T-cell (primary cell): Measurements from ENCODE around the gene IFT52. TPM values are rescaled to one million over a fixed set of nuclear protein-coding genes. Genes with fewer than 3 reads are reported as not detected.

Experiments used
- ATAC-seq, 4 experiments: fragments of 200-7000 bp in 3 of 4; fragments of 150-1000 bp in 1 of 4; cut with Tn5 transposase; replicated peaks in 1 of 4; 1 replicate in 3 of 4; 2 replicates in 1 of 4; pipeline ENCODE4 v1.10.0; 2021; ENCODE audit warnings: moderate library complexity in 3 of 4, mild to moderate bottlenecking in 2 of 4, moderate number of reproducible peaks in 1 of 4
- CTCF ChIA-PET, 2 donors: fragments of 300-600 bp; sonication (Branson Sonifier 250); formaldehyde crosslinking; loops; one replicate each; lab custom pipeline; 2022; ENCODE audit warnings: antibody characterized with exemption in 2 of 2; lab: Charles Lee
- POLR2A ChIA-PET, 2 donors: fragments of 300-600 bp; sonication (Branson Sonifier 250); formaldehyde crosslinking; loops; one replicate each; lab custom pipeline; 2022; ENCODE audit warnings: antibody characterized with exemption in 2 of 2; lab: Charles Lee
- DNase-seq, 35 experiments: peaks; one replicate each; pipeline versions ENCODE4 v3.0.0 to v3.0.0-alpha.2; 2013 to 2023
- H3K27ac ChIP-seq: one replicate; pipeline ENCODE4 v1.5.1; 2013; ENCODE audit warnings: low read length
- H3K27me3 ChIP-seq, 2 experiments: replicated peaks in 1 of 2; 1 replicate in 1 of 2; 2 replicates in 1 of 2; pipeline versions ENCODE4 v1.6.1 to v1.7.0; 2013; ENCODE audit warnings: low read length in 1 of 2, mixed read lengths in 1 of 2; ENCODE audit not compliant: control insufficient read depth in 2 of 2, insufficient read depth in 2 of 2; ENCODE audit errors: extremely low read depth in 1 of 2
- H3K36me3 ChIP-seq, 2 donors: 1 replicate in 1 of 2; 2 replicates in 1 of 2; pipeline versions ENCODE4 v1.6.1 to v1.7.0; 2013; ENCODE audit warnings: low read length in 1 of 2; ENCODE audit not compliant: control insufficient read depth in 2 of 2, insufficient read depth in 1 of 2; ENCODE audit errors: extremely low read depth in 1 of 2
- H3K4me1 ChIP-seq, 2 experiments: 1 replicate in 1 of 2; 2 replicates in 1 of 2; pipeline versions ENCODE4 v1.6.1 to v1.7.0; 2013; ENCODE audit warnings: low read length in 2 of 2, mixed read lengths in 1 of 2; ENCODE audit not compliant: insufficient read depth in 2 of 2, control insufficient read depth in 1 of 2; ENCODE audit errors: extremely low read depth in 1 of 2
- H3K4me3 ChIP-seq, 2 donors: 1 replicate in 1 of 2; 2 replicates in 1 of 2; pipeline versions ENCODE4 v1.5.1 to v1.7.0; 2013; ENCODE audit warnings: mild to moderate bottlenecking in 2 of 2, low read length in 1 of 2, moderate library complexity in 1 of 2; ENCODE audit not compliant: control insufficient read depth in 1 of 2; ENCODE audit errors: extremely low read depth in 1 of 2
- H3K9me3 ChIP-seq: 2 replicates; pipeline ENCODE4 v1.7.0; 2013
- H3K27ac Mint-ChIP-seq, 2 donors: one replicate each; pipeline ENCODE4 v1.8.0; 2020 to 2021; ENCODE audit warnings: mild to moderate bottlenecking in 2 of 2, mixed read lengths in 2 of 2
- H3K27me3 Mint-ChIP-seq, 2 donors: one replicate each; pipeline ENCODE4 v1.8.0; 2021 to 2022; ENCODE audit warnings: mixed read lengths in 2 of 2
- H3K36me3 Mint-ChIP-seq: one replicate; pipeline ENCODE4 v1.8.0; 2021; ENCODE audit warnings: mixed read lengths
- H3K4me1 Mint-ChIP-seq, 3 donors: one replicate each; pipeline ENCODE4 v1.8.0; 2020 to 2022; ENCODE audit warnings: mixed read lengths in 3 of 3, mild to moderate bottlenecking in 1 of 3
- H3K4me3 Mint-ChIP-seq, 3 donors: one replicate each; pipeline ENCODE4 v1.8.0; 2020 to 2022; ENCODE audit warnings: mild to moderate bottlenecking in 3 of 3, mixed read lengths in 3 of 3, moderate library complexity in 3 of 3
- H3K9me3 Mint-ChIP-seq, 3 donors: one replicate each; pipeline ENCODE4 v1.8.0; 2020 to 2022; ENCODE audit warnings: mixed read lengths in 3 of 3
- WGBS: methylation state at CpG from one replicate; pipeline ENCODE4 v1.1.5; 2013; ENCODE audit warnings: missing lambda C conversion rate; ENCODE audit not compliant: insufficient coverage; 5-methylcytosine and 5-hydroxymethylcytosine counted together
- total RNA-seq, 35 experiments: library from RNA in 6 of 35; stranded (reverse) in 6 of 35; fragments of 120-200 nt in 1 of 35; gene quantifications; one replicate each; pipeline versions ENCODE4 v1.2.1 to v1.2.4 and lab custom pipeline; 2013 to 2026

Gene IFT52
- total RNA-seq, 5 donors from 2014 or later (not counting 1 experiment from before 2014, with no cell fraction given), result 11.4 to 16.0 (median 13.9) TPM

DNA sequence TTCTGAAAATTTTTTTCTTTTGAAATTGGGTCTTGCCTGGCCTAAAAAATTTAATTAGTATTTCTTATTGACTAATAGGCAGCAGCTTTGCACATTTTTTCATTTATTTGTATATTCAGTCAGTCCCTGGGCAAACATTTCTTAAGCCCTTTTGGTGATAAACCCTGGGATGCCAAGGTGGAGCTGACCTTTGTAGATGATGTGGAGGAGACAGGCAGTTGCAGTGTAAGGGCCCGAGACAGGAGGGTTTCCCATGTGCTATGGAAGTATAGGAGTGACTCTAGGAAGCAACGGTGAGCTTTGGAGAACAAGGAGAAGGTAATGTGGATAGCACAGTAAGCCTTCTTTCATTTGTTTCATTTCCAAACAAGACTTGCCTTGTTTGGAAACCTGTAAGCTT lies 79.7 kb downstream of the IFT52 start:
- H3K4me3 ChIP-seq, result no peak overlapping the region
- ChIA-PET CTCF (no interaction called here), POLR2A (no interaction called here)
- no peak overlapping the region for H3K27ac ChIP-seq
- H3K27me3 ChIP-seq, result peaks cover 0 to 47% of the 10 kb centered on the region in 2 experiments
- DNase-seq (no peak), ATAC-seq (no peak)
- peaks cover 0 to 11% (median 4%) of the 10 kb centered on the region in 3 donors for H3K4me1 Mint-ChIP-seq
- H3K27ac Mint-ChIP-seq, result no peak overlapping the region
- H3K36me3 ChIP-seq, result no peaks in the 10 kb centered on the region
- H3K4me3 Mint-ChIP-seq, result no peak overlapping the region
- 88% methylated on average over 1 of the region's 2 CpGs for WGBS
- peaks cover 23 to 32% of the 10 kb centered on the region in 2 donors for H3K27me3 Mint-ChIP-seq
- H3K9me3 Mint-ChIP-seq, result no peaks in the 10 kb centered on the region
- H3K4me1 ChIP-seq, result peaks cover 4 to 15% of the 10 kb centered on the region in 2 experiments
- H3K36me3 Mint-ChIP-seq, result peaks cover 3% of the 10 kb centered on the region
- no peaks in the 10 kb centered on the region for H3K9me3 ChIP-seq

DNA sequence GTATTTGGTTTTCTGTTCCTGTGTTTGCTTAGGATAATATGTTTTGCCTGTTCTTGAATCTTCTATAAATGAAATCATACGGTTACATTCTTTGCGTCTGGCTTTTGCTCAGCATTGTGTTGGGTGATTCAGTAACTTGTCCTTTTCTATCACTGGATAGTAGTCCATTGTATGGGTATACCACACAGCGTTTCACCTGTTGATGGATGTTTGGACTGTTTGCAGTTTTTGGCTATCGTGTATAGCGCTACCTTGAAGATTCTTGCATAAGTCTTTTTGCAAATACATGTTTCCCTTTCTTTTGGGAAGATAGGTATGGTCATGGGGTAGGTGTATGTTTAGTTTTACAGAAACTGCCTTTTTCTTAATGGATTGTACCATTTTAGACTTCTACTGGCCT lies 85.6 kb downstream of the IFT52 start:
- CTCF ChIA-PET, result no interaction called here
- H3K4me1 ChIP-seq, result peaks cover 0 to under 1% of the 10 kb centered on the region in 2 experiments
- ATAC-seq (no peak), DNase-seq (no peak)
- no peak overlapping the region for H3K4me3 Mint-ChIP-seq
- no peaks in the 10 kb centered on the region for H3K9me3 ChIP-seq
- whole genome bisulfite sequencing, result 100% methylated on average over 2 of the region's 5 CpGs
- no peak overlapping the region for H3K4me3 ChIP-seq
- no peak overlapping the region for H3K27ac Mint-ChIP-seq
- POLR2A ChIA-PET, result no interaction called here
- H3K27me3 ChIP-seq, result peaks cover 0 to 6% of the 10 kb centered on the region in 2 experiments
- H3K9me3 Mint-ChIP-seq, result no peaks in the 10 kb centered on the region
- H3K36me3 ChIP-seq, result no peaks in the 10 kb centered on the region
- peaks cover 3% of the 10 kb centered on the region for H3K36me3 Mint-ChIP-seq
- peaks cover 3 to 7% of the 10 kb centered on the region in 2 donors for H3K27me3 Mint-ChIP-seq
- no peak overlapping the region for H3K27ac ChIP-seq
- peaks cover 0 to 4% (median 0%) of the 10 kb centered on the region in 3 donors for H3K4me1 Mint-ChIP-seq

DNA sequence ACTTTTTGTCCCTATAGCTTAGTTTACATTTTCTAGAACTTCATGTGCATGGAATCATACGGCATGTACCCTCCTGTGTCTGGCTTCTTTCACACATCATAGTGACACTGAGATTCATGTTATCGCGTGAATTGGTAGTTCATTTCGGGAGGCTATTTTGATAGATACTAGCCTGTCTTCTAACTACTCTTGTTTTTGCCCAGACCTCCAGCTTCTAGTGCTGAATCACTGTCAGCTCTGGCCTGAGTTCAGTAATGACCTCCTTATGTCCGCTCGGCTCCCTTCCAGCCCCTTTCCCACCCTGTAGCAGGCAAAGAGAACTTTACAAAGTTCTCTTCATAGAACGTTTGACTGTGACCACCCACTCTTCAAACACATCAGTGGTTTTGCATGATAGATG lies 90.2 kb downstream of the IFT52 start:
- H3K4me1 ChIP-seq, result peaks cover 0 to 5% of the 10 kb centered on the region in 2 experiments
- no peaks in the 10 kb centered on the region for H3K9me3 ChIP-seq
- no peak overlapping the region for H3K27ac Mint-ChIP-seq
- H3K4me3 ChIP-seq, result no peak overlapping the region
- ChIA-PET CTCF (interaction anchor here in 1 of 2 donors (0.6 kb wide), 2 partner anchors 10 to 1578 kb away, joined by 3 to 4 read pairs; no protein-coding TSS in a partner anchor), POLR2A (no interaction called here)
- no peaks in the 10 kb centered on the region for H3K36me3 Mint-ChIP-seq
- no peak overlapping the region for H3K4me3 Mint-ChIP-seq
- DNase-seq (no peak), ATAC-seq (no peak)
- no peaks in the 10 kb centered on the region for H3K9me3 Mint-ChIP-seq
- H3K4me1 Mint-ChIP-seq, result peaks cover 0 to 6% (median 2%) of the 10 kb centered on the region in 3 donors
- H3K27ac ChIP-seq, result no peak overlapping the region
- H3K27me3 ChIP-seq, result no peaks in the 10 kb centered on the region
- 96% methylated on average over 4 of the region's 7 CpGs for WGBS
- H3K27me3 Mint-ChIP-seq, result peaks cover 0 to 3% of the 10 kb centered on the region in 2 donors
- H3K36me3 ChIP-seq, result no peaks in the 10 kb centered on the region

DNA sequence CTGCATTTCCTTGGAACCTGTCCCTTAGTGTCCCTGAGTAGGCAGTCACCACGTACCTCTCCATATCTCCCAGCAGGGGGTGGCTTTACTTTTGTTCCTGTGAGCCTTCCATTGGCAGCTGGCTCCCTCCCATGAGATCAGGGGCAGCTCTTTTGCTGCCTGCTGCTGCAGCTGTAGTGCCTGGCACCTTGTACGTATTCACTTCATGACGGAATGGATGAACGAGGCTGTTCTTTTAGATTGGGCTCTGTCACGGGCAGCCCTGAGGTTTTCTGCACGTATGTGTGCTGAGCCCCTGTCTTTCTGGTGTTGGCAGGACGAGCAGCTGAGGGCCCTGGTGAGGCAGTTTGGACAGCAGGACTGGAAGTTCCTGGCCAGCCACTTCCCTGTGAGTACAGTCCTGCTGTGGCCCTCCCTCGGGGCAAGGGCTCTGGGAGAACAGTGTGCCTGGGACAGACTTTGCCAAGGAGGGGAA lies 90.8 kb downstream of the IFT52 start:
- Histone ChIP-seq H3K4me1 (peaks cover 0 to 5% of the 10 kb centered on the region in 2 experiments), H3K4me3 (no peak overlapping the region), H3K9me3 (no peaks in the 10 kb centered on the region), H3K27ac (peak overlapping the region; percentile 47), H3K27me3 (no peaks in the 10 kb centered on the region), H3K36me3 (no peaks in the 10 kb centered on the region)
- peaks cover 0 to 3% of the 10 kb centered on the region in 2 donors for H3K27me3 Mint-ChIP-seq
- peak in 3 of 35 experiments; percentile 12 to 27 (median 23) for DNase-seq
- H3K27ac Mint-ChIP-seq, result no peak overlapping the region
- CTCF ChIA-PET, result interaction anchor here (0.6 kb wide), 2 partner anchors 7 to 10 kb away, joined by 4 to 5 read pairs; no protein-coding TSS in a partner anchor
- 76% methylated on average over 8 of the region's 8 CpGs for WGBS
- ATAC-seq, result no peak
- no peaks in the 10 kb centered on the region for H3K9me3 Mint-ChIP-seq
- H3K4me3 Mint-ChIP-seq, result no peak overlapping the region
- peaks cover 0 to 6% (median 2%) of the 10 kb centered on the region in 3 donors for H3K4me1 Mint-ChIP-seq
- no peaks in the 10 kb centered on the region for H3K36me3 Mint-ChIP-seq
- POLR2A ChIA-PET, result interaction anchor here in 1 of 2 donors (0.7 kb wide), 1 partner anchor 79 kb away, joined by 3 read pairs; no protein-coding TSS in a partner anchor

DNA sequence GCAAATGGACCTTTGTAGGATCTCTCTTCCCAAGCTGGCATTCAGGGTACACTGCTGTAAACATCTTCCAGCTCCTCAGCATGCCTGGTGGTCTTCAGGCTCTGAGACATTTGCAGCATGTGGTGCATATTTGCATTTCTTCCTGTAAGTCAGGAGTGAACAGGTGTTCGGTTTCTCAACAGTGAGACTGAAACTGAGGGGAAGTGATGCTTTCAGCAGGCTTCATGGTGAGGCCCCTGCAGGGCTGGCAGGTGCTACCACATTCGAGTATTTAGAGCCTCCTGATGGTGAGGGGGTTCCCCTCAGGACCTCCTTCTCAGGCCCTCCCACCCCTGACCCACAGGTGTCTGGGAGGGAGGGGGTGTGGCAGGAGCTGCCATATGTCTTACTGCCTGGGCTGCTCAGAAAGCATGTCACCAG lies 91.3 kb downstream of the IFT52 start:
- peak in 1 of 35 experiments; percentile 44 for DNase-seq
- no peak overlapping the region for H3K27ac Mint-ChIP-seq
- no peaks in the 10 kb centered on the region for H3K36me3 ChIP-seq
- no peak overlapping the region for H3K4me3 Mint-ChIP-seq
- H3K9me3 ChIP-seq, result no peaks in the 10 kb centered on the region
- H3K9me3 Mint-ChIP-seq, result no peaks in the 10 kb centered on the region
- peaks cover 0 to 6% (median 2%) of the 10 kb centered on the region in 3 donors for H3K4me1 Mint-ChIP-seq
- POLR2A ChIA-PET, result interaction anchor here in 1 of 2 donors (0.7 kb wide), 1 partner anchor 80 kb away, joined by 3 read pairs; no protein-coding TSS in a partner anchor
- WGBS, result 60% methylated on average over 1 of the region's 2 CpGs
- H3K36me3 Mint-ChIP-seq, result no peaks in the 10 kb centered on the region
- H3K27me3 ChIP-seq, result no peaks in the 10 kb centered on the region
- ATAC-seq, result peak in 3 of 4 experiments; percentile 20 to 44 (median 23)
- CTCF ChIA-PET, result interaction anchor here in 1 of 2 donors (0.6 kb wide), 1 partner anchor 8 kb away, joined by 5 read pairs; no protein-coding TSS in a partner anchor
- peaks cover 0 to 3% of the 10 kb centered on the region in 2 donors for H3K27me3 Mint-ChIP-seq
- no peak overlapping the region for H3K4me3 ChIP-seq
- peaks cover 0 to 5% of the 10 kb centered on the region in 2 experiments for H3K4me1 ChIP-seq
- peak overlapping the region; percentile 47 for H3K27ac ChIP-seq

DNA sequence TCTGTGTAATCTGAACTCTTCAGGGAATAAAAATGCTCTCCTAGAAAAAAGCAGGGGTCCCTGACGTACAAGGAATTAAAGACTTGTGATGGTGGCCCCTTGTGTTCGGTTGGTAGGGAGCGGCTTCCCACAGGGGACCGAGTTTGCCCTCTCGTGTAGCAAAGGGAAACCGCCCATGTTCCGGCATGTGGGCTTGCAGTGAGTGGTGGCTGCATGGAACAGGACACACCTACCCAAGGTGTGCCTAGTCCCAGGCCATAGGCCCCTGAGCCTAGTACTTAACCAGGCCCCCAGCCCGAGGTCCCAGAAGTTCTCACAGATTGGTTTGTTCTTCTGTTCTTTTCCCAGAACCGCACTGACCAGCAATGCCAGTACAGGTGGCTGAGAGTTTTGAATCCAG lies 91.7 kb downstream of the IFT52 start:
- Mint-ChIP-seq H3K36me3 (no peaks in the 10 kb centered on the region), H3K4me1 (peaks cover 0 to 6% (median 2%) of the 10 kb centered on the region in 3 donors), H3K4me3 (no peak overlapping the region), H3K27ac (no peak overlapping the region), H3K27me3 (no peaks in the 10 kb centered on the region), H3K9me3 (no peaks in the 10 kb centered on the region)
- no peaks in the 10 kb centered on the region for H3K36me3 ChIP-seq
- ChIA-PET CTCF (interaction anchor here in 1 of 2 donors (0.6 kb wide), 1 partner anchor 8 kb away, joined by 5 read pairs; no protein-coding TSS in a partner anchor), POLR2A (interaction anchor here in 1 of 2 donors (0.6 kb wide), 1 partner anchor 212 kb away, joined by 10 read pairs; no protein-coding TSS in a partner anchor)
- no peak for ATAC-seq
- peaks cover 0 to 5% of the 10 kb centered on the region in 2 experiments for H3K4me1 ChIP-seq
- no peak overlapping the region for H3K4me3 ChIP-seq
- no peaks in the 10 kb centered on the region for H3K9me3 ChIP-seq
- no peaks in the 10 kb centered on the region for H3K27me3 ChIP-seq
- WGBS, result 96% methylated on average over 9 of the region's 9 CpGs
- DNase-seq, result no peak
- no peak overlapping the region for H3K27ac ChIP-seq
